ENCODE measurements around the gene CACUL1.

DNA sequence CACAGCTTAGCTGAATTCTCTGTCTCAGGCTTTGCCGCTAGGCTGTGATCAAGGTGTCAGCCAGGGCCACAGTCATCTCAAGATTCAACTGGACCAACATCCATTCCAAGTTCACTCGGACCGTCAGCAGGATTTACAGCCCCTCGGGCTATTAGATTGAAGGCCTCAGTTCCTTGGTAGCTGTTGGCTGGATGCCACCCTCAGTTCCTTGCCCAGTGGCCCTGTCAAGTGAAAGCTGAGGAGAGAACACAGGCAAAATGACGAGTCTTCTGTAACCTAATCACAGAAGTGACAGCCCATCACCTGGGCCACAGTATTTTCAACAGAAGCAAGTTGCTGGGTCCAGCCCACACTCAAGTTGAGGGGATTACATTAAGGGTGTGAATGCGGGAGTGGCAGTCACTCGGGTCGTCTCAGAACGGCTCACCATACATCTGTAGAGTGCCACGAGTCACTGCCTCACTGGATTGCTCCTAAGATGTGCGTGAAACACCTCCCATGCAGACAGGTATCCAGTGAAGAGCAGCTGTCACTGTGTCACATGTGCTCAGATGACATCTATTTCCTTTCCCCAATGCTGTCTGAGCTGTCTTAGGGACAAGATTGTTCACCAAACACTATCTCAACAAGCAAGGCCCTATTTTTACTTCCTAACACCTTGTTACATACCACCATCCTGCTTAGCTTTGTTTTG, 80.4 kb downstream of the CACUL1 start:
- TF ChIP-seq EZH2 (IDR thresholded peaks at IDR 0.05; ENCODE audit: low read depth) = no peak
- TF ChIP-seq, protein P1, sequence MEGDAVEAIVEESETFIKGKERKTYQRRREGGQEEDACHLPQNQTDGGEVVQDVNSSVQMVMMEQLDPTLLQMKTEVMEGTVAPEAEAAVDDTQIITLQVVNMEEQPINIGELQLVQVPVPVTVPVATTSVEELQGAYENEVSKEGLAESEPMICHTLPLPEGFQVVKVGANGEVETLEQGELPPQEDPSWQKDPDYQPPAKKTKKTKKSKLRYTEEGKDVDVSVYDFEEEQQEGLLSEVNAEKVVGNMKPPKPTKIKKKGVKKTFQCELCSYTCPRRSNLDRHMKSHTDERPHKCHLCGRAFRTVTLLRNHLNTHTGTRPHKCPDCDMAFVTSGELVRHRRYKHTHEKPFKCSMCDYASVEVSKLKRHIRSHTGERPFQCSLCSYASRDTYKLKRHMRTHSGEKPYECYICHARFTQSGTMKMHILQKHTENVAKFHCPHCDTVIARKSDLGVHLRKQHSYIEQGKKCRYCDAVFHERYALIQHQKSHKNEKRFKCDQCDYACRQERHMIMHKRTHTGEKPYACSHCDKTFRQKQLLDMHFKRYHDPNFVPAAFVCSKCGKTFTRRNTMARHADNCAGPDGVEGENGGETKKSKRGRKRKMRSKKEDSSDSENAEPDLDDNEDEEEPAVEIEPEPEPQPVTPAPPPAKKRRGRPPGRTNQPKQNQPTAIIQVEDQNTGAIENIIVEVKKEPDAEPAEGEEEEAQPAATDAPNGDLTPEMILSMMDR (conservative IDR thresholded peaks at IDR 0.05) = no peak

Measured in PC-9 (cell line).